ENCODE measurements around the gene CCL17. TPM values are rescaled to one million over a fixed set of nuclear protein-coding genes. Genes with fewer than 3 reads are reported as not detected.

CCL17 gene
- total and polyA plus RNA-seq, 10 of the 15 experiments (the other 5 are each of a cell fraction or from before 2014, with no cell fraction given), result 1.2 to 84.9 (median 34.2) TPM

- in situ Hi-C loops (cut with MboI) (no loop called here), intact Hi-C loops (cut with micrococcal nuclease; ENCODE audit: unreplicated experiment) (no loop called here)
- no peak overlapping the region for H3K4me2 ChIP-seq (ENCODE audit: control insufficient read depth, insufficient read depth)
- no peaks in the 10 kb centered on the region for H3K9me3 ChIP-seq (replicated peaks; ENCODE audit: control insufficient read depth, insufficient read depth, low read length)
- no peak for TF ChIP-seq ZBTB40 (IDR thresholded peaks at IDR 0.05; ENCODE audit: borderline replicate concordance)
- no peak for TF ChIP-seq TCF7 (IDR thresholded peaks at IDR 0.05; ENCODE audit: borderline replicate concordance)
- 0 out of 2 replicates have a peak, but pooled peaks have one; percentile 15 for TF ChIP-seq ZBTB33 (IDR thresholded peaks at IDR 0.05)
- peak in 1 of 2 experiments; percentile 39; a peak in 1 of 4 replicates for TF ChIP-seq BHLHE40 (IDR thresholded peaks at IDR 0.05; ENCODE audit: borderline replicate concordance in 1 of 2, low read depth in 2 of 2, low read length in 1 of 2)
- TF ChIP-seq SIN3A (IDR thresholded peaks at IDR 0.05; ENCODE audit: low read depth, low read length), result no peak
- TF ChIP-seq ZNF24 (IDR thresholded peaks at IDR 0.05), result no peak
- no peak for TF ChIP-seq RELA (IDR thresholded peaks at IDR 0.05; ENCODE audit: borderline replicate concordance, partially characterized antibody)
- no peak for TF ChIP-seq JUNB (IDR thresholded peaks at IDR 0.05)
- 0 out of 2 replicates have a peak, but pooled peaks have one; percentile 18 for TF ChIP-seq IKZF1 (conservative IDR thresholded peaks at IDR 0.05)
- no peak overlapping the region for H3K4me3 ChIP-seq
- CTCF ChIA-PET, result interaction anchor here (1.8 kb wide), 1 partner anchor 9 kb away, joined by 6 read pairs; no protein-coding TSS in a partner anchor
- 67% methylated on average over 14 of the region's 14 CpGs for WGBS (ENCODE audit: insufficient coverage, insufficient replicate concordance, low lambda C conversion rate, missing lambda C conversion rate)
- RAD21 ChIA-PET (ENCODE audit: unreplicated experiment), result interaction anchor here (0.6 to 6.9 kb wide), 6 partner anchors 15 to 109 kb away, joined by 3 to 87 read pairs (median 4); no protein-coding TSS in a partner anchor
- H2AFZ ChIP-seq (ENCODE audit: control insufficient read depth, low read depth, low read length), result no peak overlapping the region
- FAIRE-seq (no peak), DNase-seq (ENCODE audit: low read depth, low spot score) (no peak), ATAC-seq (no peak)
- H3K79me2 ChIP-seq (ENCODE audit: control insufficient read depth, insufficient read depth, low read length), result no peaks in the 10 kb centered on the region
- BruUV-seq (replicated peaks), result no TSS peak
- no peaks in the 10 kb centered on the region for H4K20me1 ChIP-seq (ENCODE audit: control insufficient read depth, insufficient read depth)
- SMC1A ChIA-PET (ENCODE audit: uncharacterized antibody, unreplicated experiment), result interaction anchor here (1.1 to 1.5 kb wide), 2 partner anchors 16 to 58 kb away, joined by 3 to 4 read pairs; no protein-coding TSS in a partner anchor
- H3K36me3 ChIP-seq (ENCODE audit: control insufficient read depth in 2 of 2, insufficient read depth in 2 of 2, low read length in 1 of 2), result no peaks in the 10 kb centered on the region
- no peak overlapping the region for H3K9ac ChIP-seq (ENCODE audit: control insufficient read depth, insufficient read depth, low read length)
- POLR2A ChIA-PET, result interaction anchor here (0.7 to 1.0 kb wide), 2 partner anchors 10 to 32 kb away, joined by 3 read pairs; no protein-coding TSS in a partner anchor
- H3K4me1 ChIP-seq (ENCODE audit: control insufficient read depth, insufficient read depth, low read length), result peaks cover 37% of the 10 kb centered on the region
- H3K27ac ChIP-seq (ENCODE audit: control insufficient read depth, insufficient read depth), result no peak overlapping the region
- H3K27me3 ChIP-seq (replicated peaks in 1 of 2; ENCODE audit: control insufficient read depth in 2 of 2, insufficient read depth in 2 of 2, low read length in 1 of 2), result no peaks in the 10 kb centered on the region
These were observed 5.5 kb downstream of the CCL17 start for GRCh38 chr16:57409870-57410587.
